HG03135 (cell line): ENCODE data around the gene SLC35E1.

Experiments
- ATAC-seq: cut with Tn5 transposase; IDR thresholded peaks from one replicate; pipeline ENCODE4 v1.9.1; 2021; ENCODE audit warnings: mild to moderate bottlenecking, moderate library complexity; ENCODE audit not compliant: unreplicated experiment

The SLC35E1 gene

DNA sequence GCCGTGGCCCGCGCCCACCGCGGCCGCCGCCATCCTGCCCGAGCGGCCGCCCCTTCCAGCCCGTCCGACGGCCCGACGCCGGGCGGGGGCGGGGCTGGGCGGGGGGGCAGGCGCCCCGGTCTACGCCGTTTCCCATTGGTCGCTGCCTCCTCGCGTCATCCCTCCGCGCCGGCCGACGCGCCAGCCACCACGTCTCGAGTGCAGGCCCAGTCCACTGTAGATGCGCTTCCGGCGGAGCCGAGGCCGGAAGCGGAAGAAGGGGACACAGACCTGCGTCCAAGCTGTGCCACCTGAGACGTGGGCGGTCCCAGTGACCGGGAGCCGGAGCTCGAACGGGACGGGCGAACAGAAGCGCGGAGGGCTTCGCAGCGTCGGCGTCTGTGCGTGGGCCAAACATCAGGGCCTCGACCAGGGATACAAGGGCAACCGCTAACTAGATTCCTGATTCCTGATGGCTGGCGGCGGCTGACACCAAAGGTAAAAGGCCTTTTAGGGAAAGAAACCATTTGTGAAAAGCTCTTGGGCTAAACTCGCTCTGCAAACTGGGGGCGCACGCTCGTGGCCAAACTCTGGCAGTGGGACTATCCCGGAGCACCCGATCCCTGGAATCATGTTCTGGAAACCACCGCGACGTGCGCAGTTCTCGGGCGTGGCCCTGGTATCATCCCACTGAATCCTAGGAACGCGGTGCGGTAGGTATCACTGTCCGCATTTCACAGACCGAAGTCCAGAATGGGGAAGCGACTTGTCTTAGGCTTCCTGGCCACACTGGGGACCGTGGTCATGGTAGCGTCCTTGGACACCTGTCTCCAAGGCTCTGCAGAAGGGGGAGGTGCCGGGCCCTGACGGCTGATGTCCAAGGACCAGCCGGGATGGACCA lies at the start of gene SLC35E1:
Gene SLC35E1 (minus strand): TSS at position 84 of the 880 bp plus-strand sequence. CDS start 51 bp downstream, at position 33.
- ATAC-seq = peak; percentile 82

DNA sequence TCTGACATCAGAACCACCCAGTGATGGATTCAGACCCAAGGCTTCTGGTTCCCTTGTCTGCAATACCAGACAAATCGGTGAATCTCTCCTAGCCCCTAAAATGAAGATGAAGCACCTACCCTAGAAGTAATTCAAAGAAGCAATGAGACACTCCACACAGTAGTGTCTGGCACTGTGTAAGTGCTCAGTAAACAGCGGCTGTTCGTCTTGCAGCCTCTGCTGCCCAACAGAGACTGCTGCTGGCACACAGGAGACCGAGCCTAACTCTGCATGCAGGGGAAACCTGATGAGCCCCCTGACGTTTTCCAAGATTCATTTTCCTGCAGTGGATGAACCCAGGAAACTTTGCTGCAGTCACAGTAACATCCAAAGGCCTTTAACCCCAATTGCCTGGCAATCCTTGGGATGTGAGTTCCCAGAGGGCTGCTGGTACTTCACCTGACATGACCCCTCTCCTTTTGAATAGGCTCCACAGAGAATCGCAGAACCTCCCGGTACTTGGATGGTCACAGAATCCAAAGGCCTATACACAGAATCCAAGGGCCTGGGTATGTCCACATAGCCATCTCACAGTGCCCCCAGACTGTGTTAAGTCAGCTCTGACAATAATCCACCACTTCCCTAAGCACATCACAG lies 49.1 kb upstream of the SLC35E1 start:
- ATAC-seq = no peak

DNA sequence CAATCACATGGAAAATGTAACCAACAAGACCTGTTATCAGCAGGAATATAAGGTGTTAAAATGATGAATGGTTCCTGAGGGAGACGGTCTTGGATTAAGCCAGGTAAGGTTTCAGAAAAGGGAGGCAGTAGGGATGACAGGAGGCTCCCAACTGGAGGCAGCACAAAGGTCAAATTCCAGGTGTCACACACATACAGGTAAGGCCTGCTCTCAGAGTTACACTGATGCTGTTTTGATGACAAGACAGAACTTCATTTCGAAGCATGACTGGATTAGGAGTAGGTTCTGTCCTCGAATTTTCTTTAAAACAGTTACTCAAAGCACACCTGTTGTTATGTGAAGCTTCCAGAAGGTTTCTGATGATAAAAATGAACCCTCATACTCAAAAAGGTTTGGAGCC lies 48.4 kb upstream of the SLC35E1 start:
- ATAC-seq = no peak

DNA sequence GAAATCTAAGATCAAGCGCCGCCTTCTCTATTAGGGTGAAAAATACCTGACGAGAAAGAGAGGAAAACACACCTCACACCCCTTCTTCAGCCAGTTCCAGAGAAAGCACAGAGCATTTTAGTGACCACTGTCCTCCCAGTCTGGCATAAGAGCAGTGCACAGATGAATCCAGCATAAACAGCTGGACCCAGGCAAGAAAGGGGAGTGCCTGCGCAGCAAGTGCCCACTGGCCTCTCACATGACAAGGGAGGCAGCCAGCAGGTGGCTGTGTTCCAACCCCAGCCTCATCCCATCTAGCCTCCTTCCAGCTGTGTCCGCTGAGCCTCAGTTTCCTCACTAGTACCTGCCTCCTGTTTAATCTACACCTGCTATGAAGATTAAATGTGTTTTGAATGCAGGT lies 47.8 kb upstream of the SLC35E1 start:
- no peak for ATAC-seq

DNA sequence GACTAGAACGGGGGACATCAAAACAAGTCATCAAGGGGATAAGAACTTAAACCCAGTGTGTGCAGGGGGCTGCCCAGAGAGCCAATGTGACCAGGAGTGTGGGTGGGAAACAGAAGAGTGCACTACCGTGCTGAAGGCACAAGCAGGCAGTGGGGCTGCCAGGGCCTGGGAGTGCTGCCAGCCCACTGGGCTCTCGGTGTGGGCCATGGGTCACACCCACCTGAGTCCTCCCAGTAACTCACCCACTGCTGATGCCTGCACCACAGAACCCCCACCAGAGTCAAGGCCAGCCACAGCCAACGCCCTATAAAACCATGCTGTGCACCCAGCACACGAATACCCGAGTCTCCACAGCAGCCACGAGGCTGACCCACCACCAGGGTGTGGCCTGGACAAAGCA lies 47.2 kb upstream of the SLC35E1 start:
- no peak for ATAC-seq

DNA sequence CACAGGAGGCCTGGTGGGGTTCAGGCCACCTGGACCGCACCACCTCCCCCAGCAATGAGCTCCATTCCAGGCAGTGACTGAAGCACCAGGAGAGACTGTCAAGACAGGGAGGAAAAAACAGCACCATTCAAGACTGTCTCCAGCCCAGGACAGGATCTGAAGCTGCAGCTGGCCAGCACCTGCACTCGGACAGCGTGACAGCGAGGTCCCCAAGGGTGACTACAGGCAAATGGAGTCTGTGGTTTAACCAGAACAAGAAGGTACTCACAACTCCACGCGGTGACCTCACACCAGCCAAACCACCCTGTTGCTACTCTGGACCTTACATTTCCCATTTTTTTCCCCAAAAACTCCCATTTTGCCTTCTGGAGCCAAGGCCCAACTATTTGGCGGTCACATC lies 46.0 kb upstream of the SLC35E1 start:
- ATAC-seq = no peak

DNA sequence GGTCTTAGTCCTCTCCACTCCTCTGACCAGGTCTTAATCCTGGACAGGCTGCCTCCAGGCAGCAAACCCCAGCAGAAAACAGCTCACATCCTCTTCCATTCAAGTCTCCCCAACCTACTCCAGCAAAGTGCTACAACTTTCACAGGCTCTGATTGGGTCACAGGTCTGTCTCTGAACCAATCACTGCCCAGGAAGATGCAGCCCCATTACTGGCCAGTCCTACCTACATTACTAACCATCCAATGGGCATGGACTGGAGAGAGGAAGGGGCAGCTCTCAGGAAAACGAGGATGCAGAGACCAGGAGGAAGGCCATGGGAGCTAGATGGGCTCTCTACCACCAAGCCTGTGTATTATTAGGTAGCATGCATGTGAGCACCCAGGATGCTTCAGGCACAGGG lies 43.6 kb upstream of the SLC35E1 start:
- ATAC-seq = no peak

DNA sequence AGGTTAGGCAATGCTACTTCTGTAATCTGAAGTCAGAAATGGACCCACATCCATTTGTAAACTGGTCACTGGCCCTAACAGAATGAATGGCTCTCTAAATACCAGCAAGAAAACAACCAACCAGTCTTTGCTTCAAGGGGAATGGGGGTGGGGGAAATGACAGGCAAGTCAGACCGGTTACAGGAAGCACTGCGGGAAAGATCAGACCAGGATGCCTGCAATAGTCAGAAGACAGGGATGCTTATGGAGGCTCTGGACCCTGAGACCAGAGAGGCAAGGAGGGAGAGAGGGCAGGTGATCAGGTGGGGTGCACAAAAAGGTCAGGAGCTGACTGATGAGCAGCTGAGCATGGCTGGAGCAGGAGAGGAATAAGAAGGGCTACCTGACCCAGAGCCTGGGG lies 42.7 kb upstream of the SLC35E1 start:
- no peak for ATAC-seq

DNA sequence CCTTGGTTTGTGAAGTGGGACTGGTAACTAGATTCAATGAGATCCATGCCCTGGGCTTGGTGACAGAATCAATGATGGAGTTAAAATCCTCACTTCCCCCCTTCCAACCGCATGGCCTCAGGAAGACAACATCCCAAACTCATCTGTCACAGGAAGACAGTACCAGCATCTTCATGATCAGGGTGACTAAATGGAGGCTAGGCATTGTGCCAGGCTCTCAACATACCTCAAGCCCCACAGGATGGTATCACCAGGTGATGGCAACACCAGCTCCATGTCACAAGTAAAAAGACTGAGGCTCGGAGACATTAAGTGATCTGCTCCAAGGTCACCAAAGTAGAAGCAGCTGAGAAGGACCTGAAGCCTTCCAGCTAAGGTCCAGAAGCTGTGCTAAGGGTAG lies 41.6 kb upstream of the SLC35E1 start:
- ATAC-seq = no peak

DNA sequence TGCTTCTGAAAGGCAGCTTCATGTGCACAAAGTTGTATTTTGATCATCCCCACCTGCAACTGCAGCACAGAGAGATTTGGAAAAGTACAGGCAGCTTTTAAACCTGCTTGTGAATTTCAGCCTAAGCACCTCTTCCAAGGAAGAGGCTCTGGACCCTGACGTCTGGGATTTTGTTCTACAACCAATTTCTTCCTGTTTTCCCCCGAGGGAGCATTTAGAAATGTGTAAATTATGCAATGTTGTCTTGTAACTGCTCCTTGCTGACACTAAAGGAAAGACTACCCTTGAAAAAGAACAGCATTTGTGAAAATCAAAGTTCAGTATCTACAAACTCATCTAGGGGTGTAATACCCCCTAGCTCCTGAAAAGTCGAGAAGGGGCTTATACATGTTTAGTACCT lies 40.4 kb upstream of the SLC35E1 start:
- ATAC-seq = no peak

DNA sequence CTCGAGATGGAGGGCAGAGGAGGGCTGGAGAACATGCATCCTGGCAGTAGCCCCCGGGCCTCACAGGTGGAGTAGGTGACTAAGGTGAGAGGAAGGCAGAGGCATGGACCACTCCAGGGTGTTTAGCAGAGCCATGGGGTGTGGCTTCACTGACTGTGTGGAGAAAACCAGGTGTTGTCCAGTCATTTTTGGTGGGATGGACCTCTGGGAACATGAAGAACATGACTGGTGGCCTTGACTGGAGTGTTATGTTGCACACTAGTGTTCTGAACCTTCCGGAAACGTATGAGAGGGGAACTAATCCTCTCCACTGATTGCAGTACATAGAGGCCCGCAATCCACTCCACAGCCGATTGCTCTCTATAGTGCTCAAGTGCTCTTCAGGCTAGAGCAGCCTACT lies 38.9 kb upstream of the SLC35E1 start:
- no peak for ATAC-seq

DNA sequence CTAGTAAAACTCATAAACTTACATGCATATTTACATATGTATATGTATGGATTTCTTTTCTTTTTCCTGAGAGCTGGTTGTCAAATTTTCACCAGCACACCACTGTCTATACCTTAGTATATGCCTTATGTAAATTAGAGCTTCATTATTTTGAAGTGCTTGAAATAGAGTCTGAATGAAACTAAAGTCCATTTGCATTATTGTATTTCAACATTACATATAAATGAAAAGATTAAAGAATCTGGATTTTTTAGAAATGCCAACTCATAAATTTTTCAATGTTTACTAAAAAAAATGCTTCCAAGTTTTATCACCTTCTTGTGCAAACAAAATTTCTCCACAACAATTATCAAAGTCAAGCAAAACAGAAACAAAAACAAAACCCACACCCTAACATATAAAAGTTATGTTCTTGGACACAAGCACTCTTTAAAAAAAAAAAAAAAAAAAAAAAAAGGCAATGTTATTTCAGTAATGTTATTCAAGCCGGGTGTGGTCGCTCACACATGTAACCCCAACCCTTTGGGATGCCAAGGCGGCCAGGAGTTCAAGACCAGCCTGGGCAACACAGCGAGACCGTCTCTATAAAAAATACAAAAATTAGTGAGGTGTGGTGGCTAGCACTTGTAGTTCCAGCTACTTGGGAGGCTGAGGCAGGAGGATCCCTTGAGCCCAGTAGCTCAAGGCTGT lies 37.4 kb upstream of the SLC35E1 start:
- ATAC-seq = no peak

DNA sequence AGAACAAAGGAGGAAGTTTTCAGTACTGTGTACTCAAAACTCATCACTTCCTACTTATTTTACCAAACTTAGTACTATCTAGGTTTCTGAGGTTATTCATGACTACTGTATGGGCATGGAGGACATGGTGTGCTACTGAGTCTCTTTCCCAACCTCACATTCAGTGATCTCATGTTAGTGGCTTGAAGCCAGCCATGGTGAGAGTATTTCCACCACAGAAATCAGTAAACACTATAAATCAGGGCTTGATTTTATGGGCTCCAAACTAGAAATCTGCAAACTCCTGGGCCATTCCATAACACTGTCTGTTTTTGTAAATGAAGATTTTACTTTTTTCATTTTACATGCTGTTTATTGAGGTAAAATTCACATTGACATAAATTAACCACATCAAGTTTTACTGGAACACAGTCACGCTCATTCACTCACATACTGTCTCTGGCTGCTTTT lies 36.1 kb upstream of the SLC35E1 start:
- no peak for ATAC-seq

DNA sequence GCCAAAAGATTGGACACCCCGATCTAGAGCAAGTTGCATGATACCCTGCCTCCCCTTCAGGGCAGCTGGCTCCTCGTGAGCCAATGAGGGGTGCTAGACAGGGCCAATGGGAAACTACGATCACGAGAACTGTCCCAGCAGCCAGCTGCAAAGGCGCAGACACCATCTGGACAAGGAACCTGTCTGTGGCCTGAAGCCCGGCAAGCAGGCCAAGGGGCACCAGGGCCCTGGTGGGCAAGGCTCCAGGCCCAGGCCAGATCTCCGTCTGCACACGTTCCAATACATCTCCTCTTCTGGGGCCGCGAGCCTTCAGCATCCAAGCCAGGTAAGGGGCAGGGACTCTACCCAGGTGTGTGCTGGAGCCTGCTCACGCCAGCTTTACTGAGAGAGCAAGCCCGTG lies 35.6 kb upstream of the SLC35E1 start:
- ATAC-seq = no peak

DNA sequence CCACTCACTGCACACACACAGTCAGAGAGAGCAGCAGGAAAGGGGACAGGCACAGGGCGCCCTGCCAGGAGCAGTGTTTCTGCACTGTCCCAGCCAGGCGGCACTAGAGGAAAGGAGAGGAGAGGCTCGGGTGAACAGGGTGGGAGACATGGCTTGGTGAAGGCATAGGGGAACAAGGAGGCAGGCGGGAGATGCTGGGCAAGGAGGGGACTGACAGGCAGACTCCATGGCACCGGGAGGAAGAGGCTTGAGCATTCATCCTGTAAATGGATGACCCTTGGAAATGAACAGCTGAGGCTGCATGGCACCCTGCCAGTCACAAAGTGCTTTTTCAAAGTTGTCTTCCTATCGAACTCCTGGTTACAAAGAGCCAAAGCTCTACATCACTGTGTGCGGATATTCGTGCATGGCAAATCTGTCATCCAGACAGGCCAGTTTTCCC lies 33.4 kb upstream of the SLC35E1 start:
- no peak for ATAC-seq

DNA sequence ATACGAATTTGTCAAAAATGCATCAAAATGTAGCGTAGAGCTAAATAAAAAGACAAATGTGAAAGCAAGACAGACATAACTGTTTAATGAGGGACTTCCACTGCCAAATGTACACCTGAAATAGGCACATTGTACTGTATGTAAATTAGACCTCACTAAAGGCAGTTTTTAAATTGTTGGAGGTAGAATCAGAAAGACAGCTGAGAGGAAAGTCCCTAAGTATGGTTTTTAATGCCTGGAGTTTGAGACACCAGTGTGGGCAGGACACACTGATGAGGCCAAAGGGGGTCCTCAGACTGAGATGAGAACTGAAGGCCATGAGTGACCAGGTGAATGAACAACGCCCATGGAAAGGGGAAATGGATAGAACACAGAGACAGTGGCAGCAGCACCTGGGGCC lies 32.9 kb upstream of the SLC35E1 start:
- ATAC-seq = no peak

DNA sequence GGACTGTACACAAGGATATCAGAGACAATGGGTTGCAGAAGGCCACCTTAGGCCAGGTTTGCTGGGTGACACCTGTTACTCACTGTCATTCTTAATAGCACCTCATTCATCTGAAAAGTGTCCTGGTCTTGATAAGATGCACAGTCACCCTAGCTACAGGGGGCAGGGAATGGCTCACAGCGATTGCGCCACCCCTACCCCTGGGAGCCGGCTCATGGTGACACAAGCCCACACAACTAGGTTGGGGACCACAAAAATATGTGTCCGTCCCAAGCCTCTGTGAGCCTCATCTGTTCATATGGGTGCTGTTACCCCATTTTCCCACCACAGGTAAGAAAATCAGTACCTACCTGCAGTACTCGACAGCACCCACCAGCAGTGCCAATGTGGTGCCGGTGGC lies 32.4 kb upstream of the SLC35E1 start:
- no peak for ATAC-seq

DNA sequence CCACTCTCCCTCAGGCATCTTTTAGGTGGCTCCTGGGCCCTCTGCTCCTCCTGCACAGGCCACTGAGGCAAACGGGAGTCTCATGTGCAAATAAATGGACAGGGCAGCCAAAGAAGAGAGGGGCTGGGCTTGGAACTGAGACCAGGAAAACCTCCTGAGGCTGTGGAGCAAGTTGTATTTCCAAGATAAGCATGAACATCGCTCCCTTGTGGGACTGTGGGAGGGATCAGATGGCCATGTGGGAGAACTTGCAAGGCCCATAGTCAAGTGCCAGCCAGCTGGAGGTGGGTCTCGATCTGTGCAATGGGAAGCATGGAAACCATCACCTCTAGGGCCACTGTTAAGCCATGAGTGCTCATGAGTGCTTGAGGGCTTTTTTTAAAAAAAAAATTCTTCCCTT lies 30.9 kb upstream of the SLC35E1 start:
- ATAC-seq = no peak

DNA sequence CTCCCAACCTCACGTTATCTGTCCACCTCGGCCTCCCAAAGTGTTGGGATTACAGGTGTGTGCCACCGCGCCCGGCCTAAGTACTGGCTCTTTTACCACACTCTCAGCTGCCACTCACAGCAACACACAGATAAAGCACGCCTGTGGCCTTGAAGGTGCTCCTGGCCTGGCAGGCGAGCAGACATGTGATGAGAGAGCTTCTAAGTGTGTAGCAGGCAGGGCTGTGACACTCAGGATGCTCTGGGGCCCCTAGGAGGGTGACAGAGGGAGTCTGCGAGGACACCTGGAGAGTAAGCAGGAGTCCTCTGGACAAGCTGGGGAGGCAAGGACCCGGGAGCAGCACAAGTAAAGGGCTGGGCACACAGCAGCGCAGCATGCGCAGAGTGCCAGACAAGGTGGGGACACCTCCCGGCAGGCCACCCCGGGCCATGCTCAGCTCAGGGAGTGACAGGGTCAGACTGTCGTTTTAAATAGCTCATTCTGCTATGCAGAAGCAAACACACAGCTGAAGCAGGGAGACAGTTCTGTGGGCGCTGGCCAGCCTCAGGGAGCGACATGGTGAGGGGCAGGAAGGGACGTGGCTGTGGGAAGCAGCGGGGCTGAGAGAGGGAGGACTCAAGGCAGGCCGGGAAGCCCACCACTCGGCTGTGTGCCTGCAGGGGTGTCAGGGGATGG lies 29.3 kb upstream of the SLC35E1 start:
- ATAC-seq = no peak

DNA sequence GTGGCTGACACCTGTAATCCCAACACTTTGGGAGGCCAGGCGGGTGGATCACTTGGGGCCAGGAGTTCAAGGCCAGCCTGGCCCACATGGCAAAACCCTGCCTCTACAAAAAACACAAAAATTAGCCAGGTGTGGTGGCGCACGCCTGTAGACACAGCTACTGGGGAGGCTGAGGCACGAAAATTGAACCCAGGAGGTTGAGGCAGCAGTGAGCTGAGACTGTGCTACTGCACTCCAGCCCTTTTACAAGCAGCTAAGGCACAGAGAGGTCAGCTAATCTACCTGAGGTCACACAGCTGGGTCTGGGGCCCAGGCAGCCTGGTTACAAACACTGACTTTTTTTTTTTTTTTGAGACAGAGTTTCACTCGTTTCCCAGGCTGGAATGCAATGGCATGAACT lies 28.6 kb upstream of the SLC35E1 start:
- ATAC-seq = no peak

DNA sequence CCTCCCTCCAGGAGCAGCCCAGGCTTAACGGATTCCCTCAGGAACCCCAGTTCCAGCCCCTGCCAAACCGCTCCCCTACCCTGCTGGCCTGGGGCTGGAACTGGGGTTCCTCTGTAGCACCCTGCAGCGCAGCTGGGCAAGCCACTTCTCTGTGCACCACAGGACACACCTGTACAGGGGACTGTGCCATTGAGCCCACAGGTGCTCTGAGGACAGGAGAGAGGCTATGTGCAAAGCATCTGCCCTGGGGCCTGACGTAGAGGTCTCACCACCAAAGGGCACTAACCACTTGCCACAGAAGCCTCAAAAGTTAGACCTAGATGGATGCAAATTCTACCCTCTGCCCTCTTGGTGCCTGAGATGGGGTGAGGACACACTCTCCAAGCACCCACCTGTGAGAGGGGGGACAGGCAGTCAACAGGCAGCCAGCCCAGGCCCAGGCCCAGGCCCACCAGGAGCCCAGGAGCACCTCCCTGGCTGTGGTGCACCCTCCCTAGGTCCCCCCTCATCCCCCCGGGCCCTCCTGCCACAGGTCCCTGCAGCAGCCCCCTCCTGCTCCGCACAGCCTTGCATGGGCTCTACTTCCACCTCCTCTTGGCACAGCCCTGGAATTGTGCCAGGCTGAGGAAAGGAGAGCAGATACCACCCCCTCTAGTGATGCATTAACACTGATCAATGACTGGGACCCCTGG lies 27.6 kb upstream of the SLC35E1 start:
- ATAC-seq = no peak
